Tibial nerve (tissue), 4 donors: ENCODE data around the gene DENND1A.

Source experiments
- EP300 ChIP-seq, 2 donors: sonication (generic); formaldehyde crosslinking; IDR thresholded peaks; one replicate each; pipeline ENCODE4 v1.6.1; 2017; ENCODE audit warnings: antibody characterized with exemption in 2 of 2, mild to moderate bottlenecking in 1 of 2
- POLR2A ChIP-seq, 2 donors: fragments of 450-650 bp; IDR thresholded peaks; one replicate each; pipeline ENCODE4 v1.6.1; 2017; ENCODE audit warnings: antibody characterized with exemption in 2 of 2, mild to moderate bottlenecking in 2 of 2, moderate library complexity in 2 of 2
- TF ChIP-seq, protein P1 (sequence below), 5 experiments: fragments of 200-600 bp in 3 of 5; fragments of 450-650 bp in 2 of 5; sonication (generic) in 3 of 5; IDR thresholded peaks; one replicate each; pipeline ENCODE4 v1.5.1; 2016 to 2019; ENCODE audit warnings: antibody characterized with exemption in 5 of 5, mild to moderate bottlenecking in 3 of 5, moderate library complexity in 2 of 5

GRCh38 chr9:123742009-123742767 lies 187.7 kb downstream of the DENND1A start:
- TF ChIP-seq EP300 (IDR thresholded peaks at IDR 0.05): peak in 1 of 2 donors; percentile 38
- TF ChIP-seq, protein P1, sequence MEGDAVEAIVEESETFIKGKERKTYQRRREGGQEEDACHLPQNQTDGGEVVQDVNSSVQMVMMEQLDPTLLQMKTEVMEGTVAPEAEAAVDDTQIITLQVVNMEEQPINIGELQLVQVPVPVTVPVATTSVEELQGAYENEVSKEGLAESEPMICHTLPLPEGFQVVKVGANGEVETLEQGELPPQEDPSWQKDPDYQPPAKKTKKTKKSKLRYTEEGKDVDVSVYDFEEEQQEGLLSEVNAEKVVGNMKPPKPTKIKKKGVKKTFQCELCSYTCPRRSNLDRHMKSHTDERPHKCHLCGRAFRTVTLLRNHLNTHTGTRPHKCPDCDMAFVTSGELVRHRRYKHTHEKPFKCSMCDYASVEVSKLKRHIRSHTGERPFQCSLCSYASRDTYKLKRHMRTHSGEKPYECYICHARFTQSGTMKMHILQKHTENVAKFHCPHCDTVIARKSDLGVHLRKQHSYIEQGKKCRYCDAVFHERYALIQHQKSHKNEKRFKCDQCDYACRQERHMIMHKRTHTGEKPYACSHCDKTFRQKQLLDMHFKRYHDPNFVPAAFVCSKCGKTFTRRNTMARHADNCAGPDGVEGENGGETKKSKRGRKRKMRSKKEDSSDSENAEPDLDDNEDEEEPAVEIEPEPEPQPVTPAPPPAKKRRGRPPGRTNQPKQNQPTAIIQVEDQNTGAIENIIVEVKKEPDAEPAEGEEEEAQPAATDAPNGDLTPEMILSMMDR (IDR thresholded peaks at IDR 0.05): no peak
- no peak for TF ChIP-seq POLR2A (IDR thresholded peaks at IDR 0.05)
